ENCODE results near the gene KMT2E.

Gene KMT2E

GRCh38 chr7:105065104-105065503 is 51.1 kb downstream of the KMT2E start:
- no peak overlapping the region for H3K4me3 ChIP-seq (ENCODE audit: control insufficient read depth, low read depth, low read length)
- TF ChIP-seq CTCF (conservative IDR thresholded peaks at IDR 0.05; ENCODE audit: control insufficient read depth, insufficient read depth, low read depth, low read length): no peak
- no peak for DNase-seq (ENCODE audit: low read depth)

GRCh38 chr7:105067691-105068090 is 53.7 kb downstream of the KMT2E start:
- DNase-seq (ENCODE audit: low read depth): no peak
- no peak for TF ChIP-seq CTCF (conservative IDR thresholded peaks at IDR 0.05; ENCODE audit: control insufficient read depth, insufficient read depth, low read depth, low read length)
- H3K4me3 ChIP-seq (ENCODE audit: control insufficient read depth, low read depth, low read length): no peak overlapping the region

- no peak for TF ChIP-seq CTCF (conservative IDR thresholded peaks at IDR 0.05; ENCODE audit: control insufficient read depth, insufficient read depth, low read depth, low read length)
- no peak overlapping the region for H3K4me3 ChIP-seq (ENCODE audit: control insufficient read depth, low read depth, low read length)
- no peak for DNase-seq (ENCODE audit: low read depth)
Measured at GRCh38 chr7:105068886-105069285, 54.9 kb downstream of the KMT2E start.

GRCh38 chr7:105073143-105073542 is 59.1 kb downstream of the KMT2E start:
- TF ChIP-seq CTCF (conservative IDR thresholded peaks at IDR 0.05; ENCODE audit: control insufficient read depth, insufficient read depth, low read depth, low read length): no peak
- DNase-seq (ENCODE audit: low read depth): no peak
- no peak overlapping the region for H3K4me3 ChIP-seq (ENCODE audit: control insufficient read depth, low read depth, low read length)

- DNase-seq (ENCODE audit: low read depth): no peak
- TF ChIP-seq CTCF (conservative IDR thresholded peaks at IDR 0.05; ENCODE audit: control insufficient read depth, insufficient read depth, low read depth, low read length): no peak
- no peak overlapping the region for H3K4me3 ChIP-seq (ENCODE audit: control insufficient read depth, low read depth, low read length)
Measured at GRCh38 chr7:105079348-105079747, 65.3 kb downstream of the KMT2E start.

- no peak for TF ChIP-seq CTCF (conservative IDR thresholded peaks at IDR 0.05; ENCODE audit: control insufficient read depth, insufficient read depth, low read depth, low read length)
- no peak for DNase-seq (ENCODE audit: low read depth)
- H3K4me3 ChIP-seq (ENCODE audit: control insufficient read depth, low read depth, low read length): no peak overlapping the region
Measured at GRCh38 chr7:105084581-105084980, 70.6 kb downstream of the KMT2E start.

- TF ChIP-seq CTCF (conservative IDR thresholded peaks at IDR 0.05; ENCODE audit: control insufficient read depth, insufficient read depth, low read depth, low read length): no peak
- H3K4me3 ChIP-seq (ENCODE audit: control insufficient read depth, low read depth, low read length): no peak overlapping the region
- DNase-seq (ENCODE audit: low read depth): no peak
Measured at GRCh38 chr7:105086850-105087249, 72.8 kb downstream of the KMT2E start.

Measured in fibroblast of mammary gland (primary cell).